COR-L47 (cell line): ENCODE data around the gene MSI2.

Source experiments
- DNase-seq: peaks from one replicate; lab custom pipeline; 2025; lab: John Stamatoyannopoulos, UW

Gene MSI2

DNA sequence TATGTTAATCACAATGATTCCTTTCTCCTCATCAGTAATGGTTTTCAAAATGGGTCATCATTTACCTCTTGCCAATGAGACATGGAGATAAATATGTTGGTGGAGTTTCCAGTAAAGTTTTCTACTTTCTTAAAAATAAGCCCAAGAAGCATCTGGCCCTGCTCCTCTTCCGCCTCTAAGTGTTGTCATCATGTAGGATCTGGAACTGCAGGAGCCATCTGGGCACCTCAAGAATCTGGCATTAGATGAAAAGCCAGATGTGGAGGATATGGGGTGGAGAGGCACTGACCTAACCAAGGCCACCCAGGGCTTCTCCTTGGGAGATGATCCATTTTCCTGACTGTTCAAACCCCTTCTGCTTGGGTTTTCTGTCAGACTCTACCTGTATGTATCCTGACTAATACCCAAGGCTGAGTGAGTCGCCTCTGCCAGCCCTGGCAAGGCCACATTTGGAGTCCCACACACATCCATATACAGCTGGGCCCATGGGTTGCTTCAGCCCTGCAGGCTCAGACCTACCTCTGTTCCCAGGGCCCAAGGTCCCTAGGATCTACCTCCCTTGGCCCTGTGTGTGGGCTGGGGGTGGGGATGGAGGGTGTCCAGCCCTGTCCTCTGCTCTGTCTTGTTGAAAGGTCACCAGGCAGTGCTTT, 464.2 kb downstream of the MSI2 start:
- no peak for DNase-seq

DNA sequence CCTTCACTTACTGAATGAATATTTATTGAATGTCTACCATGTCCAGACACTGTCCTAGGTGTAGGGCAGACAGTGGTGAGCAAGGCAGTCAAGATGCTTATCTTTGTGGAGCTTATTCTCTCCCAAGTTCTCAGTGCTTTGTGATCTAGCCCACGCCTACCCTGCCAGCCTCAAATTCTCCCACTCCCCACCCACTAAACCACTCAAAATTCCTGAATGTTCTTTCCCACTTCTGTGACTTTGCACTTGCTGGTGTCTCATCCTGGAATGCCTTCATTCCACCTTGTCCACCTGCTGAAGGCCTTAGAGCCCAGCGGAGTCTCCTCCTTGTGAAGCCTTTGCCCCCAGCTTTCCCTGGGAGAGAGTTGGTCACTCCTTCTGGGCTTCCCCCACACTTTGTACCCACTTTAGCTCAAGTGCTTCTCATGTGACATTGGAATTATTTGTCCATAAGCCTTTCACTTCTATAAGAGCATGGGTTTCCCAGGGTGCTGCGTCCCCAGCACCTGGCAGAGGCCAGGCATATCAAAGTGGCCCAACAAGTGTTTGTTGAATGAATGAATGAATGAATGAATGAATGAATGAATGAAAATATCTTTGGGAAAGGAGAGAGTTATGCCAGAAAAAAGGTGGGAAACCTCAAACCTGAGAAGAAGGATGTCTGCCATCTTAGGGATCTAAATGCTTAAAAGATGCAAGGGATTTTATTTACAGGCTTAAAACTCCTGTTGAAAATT, 465.8 kb downstream of the MSI2 start:
- DNase-seq = no peak

DNA sequence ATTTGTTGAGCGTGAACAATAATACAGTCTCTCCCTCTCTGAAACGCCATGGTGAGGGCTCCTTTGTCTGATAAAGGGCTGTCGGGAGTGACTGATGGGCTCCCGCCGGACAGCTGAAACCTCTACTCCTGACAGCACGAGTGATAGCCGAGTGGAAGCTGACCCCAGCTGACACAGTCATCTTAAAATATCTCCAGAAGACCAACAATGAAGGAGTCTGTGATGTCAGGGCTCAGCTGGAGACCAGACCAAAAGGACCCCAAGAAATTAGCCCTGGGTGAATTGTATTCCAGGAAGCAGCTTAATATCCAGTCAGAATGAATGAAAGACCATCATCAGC, 466.4 kb downstream of the MSI2 start:
- DNase-seq = no peak

DNA sequence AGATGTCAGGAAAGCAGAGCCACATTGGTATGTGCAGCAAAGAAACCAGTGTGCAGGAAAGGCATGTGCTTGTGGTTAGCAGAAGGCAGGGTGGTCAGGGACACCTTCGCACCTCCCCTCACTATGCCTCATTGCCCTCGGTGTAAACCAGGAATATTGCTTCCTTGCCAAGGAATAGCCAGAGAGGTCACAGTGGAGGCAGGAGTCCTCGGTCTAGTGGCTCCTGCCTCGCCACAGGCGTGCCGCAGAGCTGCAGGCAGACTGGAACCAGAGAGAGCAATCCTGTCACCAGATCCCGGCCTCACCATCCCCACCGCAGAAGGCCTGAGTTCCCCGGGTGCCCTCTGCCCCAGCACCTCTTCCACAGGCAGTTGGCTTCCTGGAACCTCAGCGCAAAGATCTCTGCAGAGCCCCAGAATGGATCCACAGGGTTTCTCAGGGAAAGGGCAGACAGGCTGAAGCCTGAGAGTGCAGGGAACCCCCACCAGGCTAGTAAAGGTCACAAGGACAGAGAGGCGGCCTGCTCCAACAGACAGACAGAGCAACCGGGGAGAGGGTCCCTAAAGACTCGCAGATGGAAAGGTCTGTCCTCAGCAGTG, 467.2 kb downstream of the MSI2 start:
- DNase-seq = no peak

DNA sequence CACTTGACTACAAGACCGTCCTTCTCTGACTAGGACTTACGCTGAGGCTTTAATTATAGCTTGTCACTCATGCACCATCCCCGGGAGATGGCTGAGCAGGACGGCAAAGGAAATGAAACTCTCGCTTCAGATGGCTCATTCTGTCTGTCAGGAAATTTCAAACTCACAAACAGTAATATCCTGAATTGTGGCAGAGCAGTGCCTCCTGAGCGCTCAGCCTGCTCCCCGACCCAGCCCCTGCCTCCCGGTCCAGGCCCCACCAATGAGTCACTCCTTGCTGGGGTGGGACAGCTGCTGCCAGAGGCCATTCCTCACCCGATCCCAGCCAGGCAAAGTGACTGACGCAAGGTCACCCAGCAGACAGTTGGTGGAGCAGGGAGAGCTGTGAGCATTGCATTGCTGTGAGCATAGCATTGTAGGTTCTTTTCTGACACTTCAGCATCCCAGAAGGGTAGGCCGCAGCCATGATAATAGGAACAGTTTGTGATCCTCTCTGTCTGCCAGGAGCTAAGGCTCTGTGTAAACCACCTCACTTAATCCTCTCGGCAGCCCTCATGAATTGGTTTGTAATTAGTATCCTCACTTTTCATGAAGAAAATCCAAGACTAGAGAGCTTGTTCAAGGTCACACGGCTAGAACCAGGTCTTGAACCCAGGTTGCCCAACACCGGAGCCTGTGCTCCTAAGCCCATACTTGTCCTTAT, 467.9 kb downstream of the MSI2 start:
- DNase-seq = no peak

DNA sequence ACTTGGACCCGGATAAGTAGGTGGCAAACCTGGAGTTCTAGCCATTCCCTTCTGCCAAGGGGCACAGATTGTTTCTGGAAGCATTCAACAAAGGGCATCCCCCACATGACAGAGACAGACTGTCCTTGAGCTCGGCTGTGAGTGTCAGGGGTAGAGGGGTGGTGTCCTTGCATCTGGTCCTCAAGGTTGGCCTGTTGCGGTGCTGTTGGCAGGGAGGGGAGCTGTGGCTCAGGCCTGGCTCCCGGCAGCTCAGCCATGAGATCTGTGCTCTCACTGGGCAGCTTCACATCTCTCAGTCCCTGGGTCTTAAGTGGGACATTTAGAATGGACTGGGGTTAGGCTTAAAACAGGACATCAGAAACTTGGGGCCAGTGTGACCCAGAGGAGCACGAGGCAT, 468.4 kb downstream of the MSI2 start:
- no peak for DNase-seq

DNA sequence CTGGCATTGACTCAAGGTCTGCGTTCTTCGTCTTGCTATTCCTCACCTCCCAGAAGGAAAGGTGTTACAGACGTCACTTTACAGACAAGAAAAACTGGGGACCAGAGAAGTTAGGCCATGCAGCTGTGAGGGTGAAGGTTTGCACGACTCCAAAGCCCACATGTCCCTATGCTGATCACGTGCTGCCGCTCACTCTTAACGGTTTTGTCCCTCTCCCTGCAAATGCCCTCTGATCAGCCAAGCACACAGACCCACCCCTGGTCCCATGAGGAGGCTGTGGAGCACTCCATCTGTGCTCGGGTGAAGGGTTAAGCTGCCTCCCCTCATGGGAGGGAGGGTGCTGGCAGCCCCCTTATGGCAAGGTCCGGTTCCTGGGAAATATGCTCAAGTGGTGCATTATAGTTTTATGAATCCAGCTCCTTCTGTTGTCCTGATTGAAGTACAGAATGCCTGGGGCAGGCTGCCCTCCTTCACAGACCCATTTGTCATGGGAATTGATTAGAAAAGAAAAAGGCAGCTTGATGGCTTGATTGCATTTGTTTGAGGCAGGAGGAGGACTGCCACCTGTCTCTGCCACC, 470.0 kb downstream of the MSI2 start:
- no peak for DNase-seq

DNA sequence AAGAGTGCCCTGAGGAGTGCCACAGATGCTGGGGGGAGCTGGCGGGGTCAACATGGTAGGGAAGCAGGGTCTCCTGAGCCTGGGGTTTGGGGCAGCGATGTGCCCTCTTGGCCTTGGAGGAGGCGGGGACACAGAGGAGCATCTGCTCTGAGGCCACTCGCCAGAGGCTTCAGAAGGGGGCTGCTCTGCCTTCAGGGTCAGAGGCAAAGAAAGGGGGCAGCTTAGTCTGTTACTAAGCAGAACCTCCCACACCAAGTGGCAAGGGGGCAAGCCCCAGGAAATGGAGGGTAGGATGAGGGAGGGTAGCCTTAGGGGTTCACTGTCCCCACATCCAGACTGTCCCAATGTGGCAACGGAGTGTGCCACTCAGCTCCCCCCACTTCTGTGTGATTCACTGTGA, 470.5 kb downstream of the MSI2 start:
- DNase-seq = no peak

DNA sequence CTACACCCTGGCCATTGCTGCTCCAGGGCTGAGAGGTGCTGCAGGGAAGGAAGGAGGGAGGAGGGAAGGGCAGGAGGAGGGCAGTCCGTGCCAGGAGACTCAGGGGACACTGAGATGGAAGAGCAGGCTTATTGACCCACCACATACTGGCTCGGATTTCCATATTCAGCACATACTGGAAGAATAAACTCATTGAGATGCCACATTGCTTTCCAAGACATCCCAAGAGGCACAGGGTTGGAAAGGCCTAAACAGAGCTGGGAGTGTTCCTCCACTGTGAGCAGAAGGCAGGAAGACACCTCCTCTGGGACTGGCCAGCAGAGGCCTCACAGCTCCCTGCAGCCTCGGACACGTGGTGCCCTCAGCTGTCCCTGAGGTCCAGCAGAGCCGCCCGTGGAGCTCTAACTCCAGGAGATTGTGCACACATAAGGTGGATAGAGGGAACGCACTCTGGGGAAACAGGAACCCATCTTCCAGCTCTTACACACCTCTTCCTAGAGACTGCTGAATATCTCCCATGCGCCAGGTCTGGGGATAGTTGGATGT, 471.4 kb downstream of the MSI2 start:
- DNase-seq = no peak

DNA sequence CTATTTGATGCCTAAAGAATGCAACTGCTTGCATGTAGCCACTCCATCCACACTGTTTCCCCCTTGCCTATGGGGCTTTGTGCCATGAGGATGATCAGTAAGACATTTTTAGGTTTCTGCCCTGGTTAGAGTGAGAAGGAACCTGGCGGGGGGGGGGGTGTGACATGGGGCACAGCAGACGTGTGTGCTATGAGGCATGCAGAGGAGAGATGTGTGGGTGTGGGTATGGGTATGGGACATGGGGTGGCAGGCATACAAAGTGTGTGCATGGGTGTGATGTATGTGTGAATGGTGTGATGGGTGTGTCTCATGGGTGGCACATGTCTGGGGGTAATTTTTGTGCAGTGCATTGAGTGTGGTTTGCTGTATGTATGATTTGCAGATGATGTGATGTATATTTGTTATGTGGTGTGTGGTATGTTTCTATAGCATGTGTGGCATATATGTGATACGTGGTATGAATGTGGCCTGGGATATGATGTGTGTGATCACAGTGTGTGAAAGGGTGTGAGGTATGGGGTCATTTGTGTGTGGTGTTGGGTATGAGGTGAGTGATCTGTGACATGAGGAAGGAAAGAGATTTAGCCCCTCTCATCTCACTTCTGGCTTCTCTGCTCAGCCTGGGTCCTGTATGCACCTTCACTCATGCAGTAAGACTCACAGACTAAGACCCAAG, 473.8 kb downstream of the MSI2 start:
- DNase-seq = no peak

DNA sequence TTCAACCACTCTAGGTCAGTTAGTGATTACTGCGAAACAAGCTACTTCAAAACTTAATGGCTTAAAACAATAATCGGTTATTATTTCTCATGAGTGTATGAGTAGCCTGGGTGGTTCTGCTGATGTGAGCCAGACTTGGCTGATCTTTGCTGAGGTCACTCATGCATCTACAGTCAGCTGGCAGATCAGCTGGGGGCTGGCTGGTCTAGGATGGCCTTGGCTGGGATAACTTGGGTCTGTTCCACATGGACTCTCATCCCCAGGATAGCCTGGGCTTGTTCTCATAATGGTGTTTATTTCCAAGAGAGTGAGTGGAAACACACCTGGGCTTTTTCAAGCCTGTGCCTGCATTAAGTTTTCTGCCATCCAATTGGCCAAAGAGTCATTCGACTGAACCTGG, 475.7 kb downstream of the MSI2 start:
- no peak for DNase-seq

DNA sequence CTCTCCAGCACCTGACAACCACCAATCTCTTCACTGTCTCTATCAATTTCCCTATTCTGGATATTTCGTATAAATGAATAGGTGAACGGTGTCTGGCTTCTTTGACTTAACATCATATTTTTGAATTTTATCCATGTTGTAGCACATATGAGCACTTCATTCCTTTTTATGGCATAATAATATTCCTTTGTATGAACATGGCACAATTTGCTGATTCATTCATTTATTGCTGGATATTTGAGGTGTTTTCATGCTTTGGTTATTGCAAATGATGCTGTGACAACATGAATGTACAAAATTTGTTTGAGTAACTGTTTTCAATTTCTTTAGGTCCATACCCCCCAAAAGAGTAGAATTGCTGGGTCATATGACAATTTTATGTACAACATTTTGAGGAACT, 476.8 kb downstream of the MSI2 start:
- no peak for DNase-seq
